PC-9 (cell line): ENCODE data around the gene IL10. TPM values are rescaled to one million over a fixed set of nuclear protein-coding genes. Genes with fewer than 3 reads are reported as not detected.

Source experiments
- BruUV-seq: library from RNA; stranded (reverse); fragments of 400-500 nt; replicated peaks from 2 replicates; lab custom pipeline; 2021; lab: Mats Ljungman, UMichigan
- CTCF ChIA-PET: fragments of 300-600 bp; sonication (Branson Sonifier 250); formaldehyde crosslinking; loops from one replicate; lab custom pipeline; 2022; ENCODE audit warnings: antibody characterized with exemption; lab: Charles Lee
- POLR2A ChIA-PET: fragments of 300-600 bp; sonication (Branson Sonifier 250); formaldehyde crosslinking; loops from one replicate; lab custom pipeline; 2022; ENCODE audit warnings: antibody characterized with exemption; ENCODE audit not compliant: unreplicated experiment; lab: Charles Lee
- DNase-seq, 2 experiments: peaks; one replicate each; pipeline versions ENCODE4 v3.0.0 to v3.0.0-alpha.2; 2015 to 2022; ENCODE audit warnings: mixed read lengths in 1 of 2
- H2AFZ ChIP-seq: fragments of 200-600 bp; sonication (generic); 2 replicates; pipeline ENCODE4 v1.8.1; 2017; ENCODE audit warnings: antibody characterized with exemption
- H3F3A ChIP-seq: fragments of 200-600 bp; sonication (generic); 2 replicates; pipeline ENCODE4 v1.8.1; 2017; ENCODE audit warnings: antibody characterized with exemption, mild to moderate bottlenecking, low read depth; ENCODE audit not compliant: insufficient read depth
- H3K27ac ChIP-seq: fragments of 200-600 bp; sonication (generic); 2 replicates; pipeline ENCODE4 v1.6.1; 2016; ENCODE audit warnings: mixed run types
- H3K27me3 ChIP-seq: fragments of 200-600 bp; sonication (generic); 2 replicates; pipeline ENCODE4 v1.6.1; 2016; ENCODE audit warnings: low read depth, mixed run types; ENCODE audit not compliant: insufficient read depth
- H3K36me3 ChIP-seq: fragments of 200-600 bp; sonication (generic); 2 replicates; pipeline ENCODE4 v1.6.1; 2016; ENCODE audit warnings: low read depth, mixed run types
- H3K4me1 ChIP-seq: fragments of 200-600 bp; sonication (generic); replicated peaks from 2 replicates; pipeline ENCODE4 v1.6.1; 2016; ENCODE audit warnings: mixed run types; ENCODE audit not compliant: insufficient read depth
- H3K4me2 ChIP-seq: fragments of 200-600 bp; sonication (generic); 2 replicates; pipeline ENCODE4 v1.6.1; 2017; ENCODE audit warnings: mixed run types
- H3K4me3 ChIP-seq: fragments of 200-600 bp; sonication (generic); 2 replicates; pipeline ENCODE4 v1.6.1; 2016; ENCODE audit warnings: mixed run types
- H3K79me2 ChIP-seq: fragments of 200-600 bp; sonication (generic); 2 replicates; pipeline ENCODE4 v1.6.1; 2017; ENCODE audit warnings: low read depth, mixed run types
- H3K9me2 ChIP-seq: fragments of 200-600 bp; sonication (generic); 2 replicates; pipeline ENCODE4 v1.8.1; 2017; ENCODE audit warnings: mild to moderate bottlenecking; ENCODE audit not compliant: insufficient read depth
- H3K9me3 ChIP-seq: fragments of 200-600 bp; sonication (generic); 2 replicates; pipeline ENCODE4 v1.8.1; 2016; ENCODE audit warnings: low read depth; ENCODE audit not compliant: insufficient read depth
- H4K20me1 ChIP-seq: fragments of 200-600 bp; sonication (generic); 2 replicates; pipeline ENCODE4 v1.8.1; 2017; ENCODE audit not compliant: insufficient read depth
- CTCF ChIP-seq: fragments of 200-600 bp; sonication (generic); conservative IDR thresholded peaks from 2 replicates; pipeline ENCODE4 v1.6.1; 2017; ENCODE audit warnings: mixed run types, antibody characterized with exemption, mild to moderate bottlenecking, moderate library complexity
- EZH2 ChIP-seq: fragments of 200-600 bp; sonication (generic); IDR thresholded peaks from 2 replicates; pipeline ENCODE4 v1.8.0; 2017; ENCODE audit warnings: antibody characterized with exemption, low read depth
- intact Hi-C: fragments of 100-400 bp; cut with micrococcal nuclease; formaldehyde crosslinking; loops from one replicate; pipeline ENCODE4 v1.10.0; 2022; ENCODE audit not compliant: unreplicated experiment
- total RNA-seq: library from RNA; stranded (reverse); gene quantifications from 2 replicates; pipeline ENCODE4 v1.2.3, GENCODE V29; 2021

The IL10 gene
- total RNA-seq, 1 experiment from 2014 or later = not detected

GRCh38 chr1:206742719-206743383 lies 29.4 kb downstream of the IL10 start:
- Histone ChIP-seq H3K27ac (no peak overlapping the region), H3K9me2 (no peaks in the 10 kb centered on the region), H3K4me3 (no peak overlapping the region), H3K4me1 (no peaks in the 10 kb centered on the region), H3K27me3 (no peaks in the 10 kb centered on the region), H3K4me2 (no peak overlapping the region), H3K9me3 (no peaks in the 10 kb centered on the region), H2AFZ (no peak overlapping the region), H4K20me1 (no peaks in the 10 kb centered on the region), H3F3A (no peaks in the 10 kb centered on the region), H3K79me2 (no peaks in the 10 kb centered on the region), H3K36me3 (no peaks in the 10 kb centered on the region)
- no TSS peak for BruUV-seq
- no peak for DNase-seq
- intact Hi-C loops = no loop called here
- ChIA-PET CTCF (no interaction called here), POLR2A (no interaction called here)
- TF ChIP-seq CTCF (no peak), EZH2 (no peak)

- ChIA-PET POLR2A (interaction anchor here (0.5 kb wide), 1 partner anchor 35 kb away, joined by 12 read pairs; no protein-coding TSS in a partner anchor), CTCF (no interaction called here)
- DNase-seq = no peak
- no peak overlapping the region for H2AFZ ChIP-seq
- no peaks in the 10 kb centered on the region for H4K20me1 ChIP-seq
- no peaks in the 10 kb centered on the region for H3K79me2 ChIP-seq
- H3K36me3 ChIP-seq = no peaks in the 10 kb centered on the region
- TF ChIP-seq EZH2 (no peak), CTCF (no peak)
- intact Hi-C loops = no loop called here
- H3K27ac ChIP-seq = no peak overlapping the region
- H3K4me2 ChIP-seq = no peak overlapping the region
- no peaks in the 10 kb centered on the region for H3F3A ChIP-seq
- BruUV-seq = no TSS peak
- no peaks in the 10 kb centered on the region for H3K9me2 ChIP-seq
- H3K9me3 ChIP-seq = no peaks in the 10 kb centered on the region
- no peak overlapping the region for H3K4me3 ChIP-seq
- no peaks in the 10 kb centered on the region for H3K4me1 ChIP-seq
- H3K27me3 ChIP-seq = no peaks in the 10 kb centered on the region
Measured at GRCh38 chr1:206741142-206741701, 31.1 kb downstream of the IL10 start.

GRCh38 chr1:206739411-206740076 lies 32.8 kb downstream of the IL10 start:
- Histone ChIP-seq H2AFZ (no peak overlapping the region), H3K4me2 (no peak overlapping the region), H3K4me1 (no peaks in the 10 kb centered on the region), H3K4me3 (no peak overlapping the region), H3K9me3 (no peaks in the 10 kb centered on the region), H3K9me2 (no peaks in the 10 kb centered on the region), H3F3A (no peaks in the 10 kb centered on the region), H4K20me1 (no peaks in the 10 kb centered on the region), H3K27ac (no peak overlapping the region), H3K36me3 (peaks cover 10% of the 10 kb centered on the region; the same call in 1 of the 2 replicates), H3K27me3 (no peaks in the 10 kb centered on the region), H3K79me2 (no peaks in the 10 kb centered on the region)
- no TSS peak for BruUV-seq
- POLR2A ChIA-PET = interaction anchor here (0.6 to 0.8 kb wide), 2 partner anchors 30 to 61 kb away, joined by 3 to 12 read pairs; no protein-coding TSS in a partner anchor
- no peak for DNase-seq
- CTCF ChIA-PET = interaction anchor here (0.6 to 1.5 kb wide), 4 partner anchors 31 to 173 kb away, joined by 3 to 8 read pairs (median 4); partner anchors contain the start of gene IL19
- intact Hi-C loops = loop anchor here (1.0 kb wide), 2 partner anchors 172 to 243 kb away; no protein-coding TSS in a partner anchor
- TF ChIP-seq EZH2 (no peak), CTCF (no peak)
